Neural cell (in vitro differentiated cells): ENCODE measurements around the gene TPST2.

ENCODE experiments used
- CTCF ChIP-seq: fragments of 450-650 bp; IDR thresholded peaks from 2 replicates; pipeline ENCODE4 v1.5.1; 2014; ENCODE audit warnings: antibody characterized with exemption, mild to moderate bottlenecking, moderate library complexity; ENCODE audit not compliant: poor library complexity, severe bottlenecking
- MXI1 ChIP-seq: fragments of 450-650 bp; conservative IDR thresholded peaks from 2 replicates; pipeline ENCODE4 v1.6.1; 2014; ENCODE audit warnings: antibody characterized with exemption, mild to moderate bottlenecking; ENCODE audit not compliant: poor library complexity, severe bottlenecking
- POLR2AphosphoS5 ChIP-seq: IDR thresholded peaks from 2 replicates; pipeline ENCODE4 v1.6.1; 2012
- RAD21 ChIP-seq: fragments of 450-650 bp; conservative IDR thresholded peaks from 2 replicates; pipeline ENCODE4 v1.6.1; 2014; ENCODE audit warnings: antibody characterized with exemption, mild to moderate bottlenecking, moderate library complexity
- TAF1 ChIP-seq: IDR thresholded peaks from 2 replicates; pipeline ENCODE4 v1.6.1; 2012; ENCODE audit warnings: low read depth

DNA sequence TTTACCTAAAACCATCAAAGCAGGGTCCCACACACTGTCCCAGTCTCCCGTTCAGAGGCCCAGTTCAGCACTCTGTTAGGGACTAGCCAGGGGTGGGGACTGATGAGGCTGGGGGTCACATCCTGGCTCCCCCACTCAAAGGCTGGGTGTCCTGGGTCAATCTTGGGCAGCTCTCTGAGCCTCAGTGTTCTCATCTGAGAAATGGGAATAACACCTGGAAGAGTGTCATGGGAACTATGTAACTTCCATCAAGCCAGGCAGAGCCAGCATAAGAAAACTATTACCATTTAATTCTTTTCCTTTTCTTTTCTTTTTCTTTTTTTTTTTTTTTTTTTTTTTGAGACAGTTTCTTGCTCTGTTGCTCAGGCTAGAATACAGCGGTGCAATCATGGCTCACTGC, 38.4 kb downstream of the TPST2 start:
- TF ChIP-seq POLR2AphosphoS5: no peak
- TF ChIP-seq CTCF: no peak
- TF ChIP-seq MXI1: no peak
- no peak for TF ChIP-seq RAD21
- TF ChIP-seq TAF1: no peak
